Activated T-cell treated with anti-CD3 and anti-CD28 coated beads, Interleukin-2, amount 50 U/mL, for 1 hour (primary cell): ENCODE measurements around the gene EN1.

ENCODE experiments used
- DNase-seq: peaks from one replicate; pipeline ENCODE4 v3.0.0-alpha.2; 2020

Gene EN1

GRCh38 chr2:118846953-118847761, at the start of gene EN1:
TSS of gene EN1 (minus strand) at chr2:118847648. CDS start at chr2:118847167, 481 bp downstream.
- DNase-seq: no peak

- DNase-seq: no peak
Observed at GRCh38 chr2:118893100-118893499, 45.7 kb upstream of the EN1 start.

- DNase-seq: no peak
Observed at GRCh38 chr2:118889995-118890394, 42.5 kb upstream of the EN1 start.

- DNase-seq: no peak
Observed at GRCh38 chr2:118883792-118884191, 36.3 kb upstream of the EN1 start.

GRCh38 chr2:118882693-118883336, 35.4 kb upstream of the EN1 start:
- DNase-seq: peak; percentile 58

- DNase-seq: peak; percentile 59
Observed at GRCh38 chr2:118881490-118882129, 34.2 kb upstream of the EN1 start.

GRCh38 chr2:118880501-118880900, 33.1 kb upstream of the EN1 start:
- DNase-seq: no peak

GRCh38 chr2:118878531-118879149, 31.2 kb upstream of the EN1 start:
- no peak for DNase-seq

GRCh38 chr2:118875318-118875717, 27.9 kb upstream of the EN1 start:
- no peak for DNase-seq

GRCh38 chr2:118874324-118874723, 26.9 kb upstream of the EN1 start:
- no peak for DNase-seq

GRCh38 chr2:118865106-118865505, 17.7 kb upstream of the EN1 start:
- no peak for DNase-seq

- no peak for DNase-seq
Observed at GRCh38 chr2:118864207-118864606, 16.8 kb upstream of the EN1 start.

GRCh38 chr2:118861731-118862130, 14.3 kb upstream of the EN1 start:
- DNase-seq: no peak

GRCh38 chr2:118861242-118861641, 13.8 kb upstream of the EN1 start:
- no peak for DNase-seq

GRCh38 chr2:118860506-118860905, 13.1 kb upstream of the EN1 start:
- no peak for DNase-seq

- DNase-seq: no peak
Observed at GRCh38 chr2:118859157-118859770, 11.8 kb upstream of the EN1 start.

- no peak for DNase-seq
Observed at GRCh38 chr2:118858485-118859156, 11.2 kb upstream of the EN1 start.

GRCh38 chr2:118857677-118858484, 10.4 kb upstream of the EN1 start:
- DNase-seq: no peak

GRCh38 chr2:118856978-118857676, 9.7 kb upstream of the EN1 start:
- no peak for DNase-seq

- no peak for DNase-seq
Observed at GRCh38 chr2:118856330-118856977, 9.0 kb upstream of the EN1 start.
